IMR-90 (cell line): ENCODE data around the gene PHF21A. TPM values are rescaled to one million over a fixed set of nuclear protein-coding genes. Genes with fewer than 3 reads are reported as not detected.

ENCODE experiments used
- ATAC-seq: fragments of 200-7000 bp; cut with Tn5 transposase; 2 replicates; pipeline ENCODE4 v1.9.1; 2020; ENCODE audit warnings: low read depth, mild to moderate bottlenecking, moderate library complexity
- BruUV-seq: library from RNA; stranded (reverse); fragments of 400-500 nt; replicated peaks from 2 replicates; lab custom pipeline; 2021; lab: Mats Ljungman, UMichigan
- CTCF ChIA-PET: fragments of 300-600 bp; formaldehyde crosslinking; extraction: SDS; loops from one replicate; lab custom pipeline; 2021; ENCODE audit warnings: antibody characterized with exemption; lab: Yijun Ruan, JAX
- POLR2A ChIA-PET: fragments of 300-600 bp; sonication (Branson Sonifier 250); formaldehyde crosslinking; loops from one replicate; lab custom pipeline; 2022; ENCODE audit warnings: antibody characterized with exemption; ENCODE audit not compliant: unreplicated experiment; lab: Charles Lee
- DNase-seq: peaks from one replicate; pipeline ENCODE4 v3.0.0; 2013
- H2AFZ ChIP-seq: replicated peaks from 2 replicates; pipeline ENCODE3; 2013; ENCODE audit warnings: low read length, mild to moderate bottlenecking; ENCODE audit not compliant: poor library complexity
- H2AK5ac ChIP-seq: 2 replicates; pipeline ENCODE4 v1.6.1; 2013; ENCODE audit warnings: low read depth, low read length, inconsistent platforms
- H2AK9ac ChIP-seq: replicated peaks from 2 replicates; pipeline ENCODE3; 2013; ENCODE audit warnings: mild to moderate bottlenecking, low read depth, low read length, moderate library complexity; ENCODE audit not compliant: poor library complexity
- H2BK120ac ChIP-seq: 2 replicates; pipeline ENCODE4 v1.6.1; 2013; ENCODE audit warnings: low read depth, low read length, inconsistent platforms
- H2BK15ac ChIP-seq: 3 replicates; pipeline ENCODE4 v1.6.1; 2013; ENCODE audit warnings: low read depth, low read length, inconsistent platforms
- H2BK20ac ChIP-seq: 2 replicates; pipeline ENCODE4 v1.6.1; 2013; ENCODE audit warnings: low read depth, mild to moderate bottlenecking, inconsistent platforms, low read length, moderate library complexity
- H2BK5ac ChIP-seq: 2 replicates; pipeline ENCODE4 v1.6.1; 2013; ENCODE audit warnings: mild to moderate bottlenecking, low read depth, low read length, inconsistent platforms; ENCODE audit not compliant: poor library complexity, severe bottlenecking
- H3K14ac ChIP-seq: replicated peaks from 2 replicates; pipeline ENCODE4 v1.6.1; 2013; ENCODE audit warnings: low read depth, low read length, inconsistent platforms
- H3K18ac ChIP-seq: 2 replicates; pipeline ENCODE4 v1.6.1; 2013; ENCODE audit warnings: low read depth, low read length, control low read depth
- H3K23ac ChIP-seq: 2 replicates; pipeline ENCODE4 v1.6.1; 2013; ENCODE audit warnings: low read depth, low read length, inconsistent platforms
- H3K27ac ChIP-seq: 2 replicates; pipeline ENCODE4 v1.5.1; 2013; ENCODE audit warnings: mild to moderate bottlenecking, control low read depth, low read length; ENCODE audit not compliant: insufficient read depth
- H3K27me3 ChIP-seq: 2 replicates; pipeline ENCODE4 v1.6.1; 2013; ENCODE audit warnings: low read length; ENCODE audit not compliant: control insufficient read depth, insufficient read depth
- H3K36me3 ChIP-seq: 2 replicates; pipeline ENCODE4 v1.6.1; 2013; ENCODE audit warnings: low read length, mixed read lengths; ENCODE audit not compliant: control insufficient read depth, insufficient read depth
- H3K4ac ChIP-seq: 2 replicates; pipeline ENCODE4 v1.6.1; 2013; ENCODE audit warnings: low read depth, low read length, inconsistent platforms
- H3K4me1 ChIP-seq: 2 replicates; pipeline ENCODE4 v1.6.1; 2013; ENCODE audit warnings: low read length, mixed read lengths; ENCODE audit not compliant: control insufficient read depth, insufficient read depth
- H3K4me2 ChIP-seq: 2 replicates; pipeline ENCODE4 v1.6.1; 2013; ENCODE audit warnings: low read depth, mild to moderate bottlenecking, control low read depth, low read length, moderate library complexity
- H3K4me3 ChIP-seq: 2 replicates; pipeline ENCODE4 v1.5.1; 2013; ENCODE audit warnings: low read depth, mild to moderate bottlenecking, control low read depth, low read length, moderate library complexity; ENCODE audit not compliant: insufficient read depth
- H3K56ac ChIP-seq: 2 replicates; pipeline ENCODE4 v1.6.1; 2013; ENCODE audit warnings: low read length, inconsistent platforms; ENCODE audit not compliant: insufficient read depth; ENCODE audit errors: extremely low read depth
- H3K79me1 ChIP-seq, 2 experiments: 2 replicates each; pipeline ENCODE4 v1.6.1; 2013; ENCODE audit warnings: low read length in 2 of 2, inconsistent platforms in 1 of 2, low read depth in 1 of 2
- H3K9ac ChIP-seq: 2 replicates; pipeline ENCODE4 v1.6.1; 2013; ENCODE audit warnings: low read depth, low read length, control low read depth
- H3K9me1 ChIP-seq: 2 replicates; pipeline ENCODE4 v1.6.1; 2013; ENCODE audit warnings: low read length, inconsistent platforms; ENCODE audit not compliant: insufficient read depth
- H3K9me3 ChIP-seq: 2 replicates; pipeline ENCODE4 v1.6.1; 2013; ENCODE audit warnings: low read length; ENCODE audit not compliant: control insufficient read depth, insufficient read depth
- H4K20me1 ChIP-seq: 2 replicates; pipeline ENCODE4 v1.6.1; 2013; ENCODE audit warnings: low read length, inconsistent platforms; ENCODE audit not compliant: insufficient read depth
- H4K5ac ChIP-seq: 2 replicates; pipeline ENCODE4 v1.6.1; 2013; ENCODE audit warnings: mild to moderate bottlenecking, low read depth, low read length, control low read depth
- H4K8ac ChIP-seq, 2 experiments: 2 replicates each; pipeline ENCODE4 v1.6.1; 2013; ENCODE audit warnings: low read depth in 2 of 2, low read length in 2 of 2, control low read depth in 1 of 2, inconsistent platforms in 1 of 2
- H4K91ac ChIP-seq: 2 replicates; pipeline ENCODE4 v1.6.1; 2013; ENCODE audit warnings: low read depth, low read length, inconsistent platforms; ENCODE audit not compliant: insufficient read depth
- CEBPB ChIP-seq: IDR thresholded peaks from 2 replicates; pipeline ENCODE4 v1.6.1; 2012; ENCODE audit warnings: low read depth, low read length, improper control_type of control experiment
- FOS ChIP-seq: fragments of 150-350 bp; IDR thresholded peaks from 2 replicates; pipeline ENCODE4 v1.6.1; 2016; ENCODE audit warnings: low read depth, low read length
- MAFK ChIP-seq: IDR thresholded peaks from 2 replicates; pipeline ENCODE4 v1.6.1; 2012; ENCODE audit warnings: low read depth, low read length, improper control_type of control experiment
- WGBS, 2 experiments: methylation state at CpG; one replicate each; pipeline versions ENCODE4 v1.1.5 to v1.1.7; 2013; ENCODE audit warnings: missing lambda C conversion rate in 2 of 2; ENCODE audit not compliant: insufficient read length in 1 of 2; ENCODE audit errors: extremely low coverage in 2 of 2; 5-methylcytosine and 5-hydroxymethylcytosine counted together
- dilution Hi-C: fragments of 300-500 bp; cut with HindIII; formaldehyde crosslinking; loops from one replicate; pipeline ENCODE4 v1.14.3; 2018; ENCODE audit warnings: low sequenced_read_pairs; ENCODE audit not compliant: unreplicated experiment
- in situ Hi-C: fragments of 300-500 bp; cut with MboI; formaldehyde crosslinking; loops from 3 replicates; pipeline ENCODE4 v1.14.3; 2019; ENCODE audit warnings: low sequenced_read_pairs, inconsistent platforms, mixed read lengths
- intact Hi-C: fragments of 100-400 bp; cut with micrococcal nuclease; formaldehyde crosslinking; loops from 2 replicates; pipeline ENCODE4 v1.10.0; 2022
- polyA plus RNA-seq, 3 experiments: library from polyadenylated mRNA; depleted of rRNA; stranded (reverse); fragments of >200 nt; gene quantifications; 2 replicates each; pipeline ENCODE4 v1.2.3, GENCODE V29; 2012; ENCODE audit warnings: low replicate concordance in 1 of 3
- total RNA-seq: library from RNA; depleted of rRNA; stranded (reverse); fragments of >200 nt; gene quantifications from 2 replicates; pipeline ENCODE4 v1.2.3, GENCODE V29; 2012

PHF21A gene
- total and polyA plus RNA-seq, 2 of the 4 experiments (the other 2 are of a cell fraction), result 9.0 to 20.6 TPM

DNA sequence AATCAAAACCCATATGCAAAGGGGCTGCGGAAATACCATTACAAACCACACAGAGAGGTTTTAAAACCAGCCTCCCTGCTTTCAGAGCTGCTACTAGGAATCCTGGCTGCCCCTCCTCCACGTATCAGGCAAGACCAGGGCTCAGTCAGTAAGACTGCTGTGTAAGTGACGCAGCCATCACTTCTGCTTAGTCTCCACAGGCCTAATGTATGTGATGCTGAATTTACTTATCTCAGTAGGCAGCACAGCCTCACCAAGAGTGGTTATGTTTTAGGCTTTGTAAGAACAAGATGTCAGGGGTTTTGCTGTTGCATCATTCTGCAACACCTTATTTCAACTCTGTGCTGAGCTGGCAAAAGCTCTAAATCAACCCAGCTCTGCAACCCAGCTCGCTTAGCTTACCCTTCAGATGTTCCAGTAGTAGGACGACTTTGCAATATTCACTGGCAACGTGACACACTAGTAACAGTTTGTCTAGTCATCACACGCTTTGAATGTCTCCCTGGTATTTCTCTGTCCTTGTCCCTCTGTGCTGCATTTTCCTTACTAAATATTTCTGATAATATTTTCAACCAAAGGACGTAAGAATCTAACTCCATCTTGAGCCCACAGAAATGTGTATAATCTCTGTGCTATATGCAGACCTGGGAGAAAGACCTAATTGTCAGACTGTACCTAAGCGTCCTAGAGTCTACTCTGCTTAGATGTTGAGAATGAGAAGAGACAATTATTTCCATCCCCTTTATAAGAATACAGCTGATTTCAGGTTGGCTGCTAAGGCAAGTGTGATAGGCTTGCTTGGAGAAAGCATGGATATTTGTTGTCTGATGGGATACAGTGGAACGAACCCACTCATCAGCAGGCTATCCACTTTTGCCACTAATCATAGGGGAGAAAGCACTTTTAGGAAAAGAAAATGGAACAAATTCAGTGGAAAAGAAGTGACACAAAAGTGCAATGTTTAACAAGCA lies 126.6 kb downstream of the PHF21A start:
- TF ChIP-seq CEBPB (peak; percentile 68), MAFK (peak; percentile 49; the same call in 1 of the 2 replicates), FOS (no peak)
- Histone ChIP-seq H3K9me3 (no peaks in the 10 kb centered on the region), H3K18ac (no peak overlapping the region), H4K20me1 (peaks cover 14% of the 10 kb centered on the region; the same call in 1 of the 2 replicates), H2BK20ac (no peak overlapping the region), H3K4ac (peak overlapping the region; percentile 39), H3K4me2 (0 out of 2 replicates have a peak overlapping the region, but pooled peaks have one; percentile 3), H2AK5ac (no peak overlapping the region; the same call in 1 of the 2 replicates), H3K4me1 (peaks cover 13% of the 10 kb centered on the region), H4K91ac (peak overlapping the region; percentile 10; the same call in 1 of the 2 replicates), H3K9ac (no peak overlapping the region), H2AK9ac (no peak overlapping the region), H3K23ac (peak overlapping the region; percentile 63; the same call in 1 of the 2 replicates), H3K79me1 (peaks cover 30 to 44% of the 10 kb centered on the region in 2 experiments), H2BK5ac (no peak overlapping the region), H2BK120ac (0 out of 2 replicates have a peak overlapping the region, but pooled peaks have one; percentile 1), H3K27me3 (no peaks in the 10 kb centered on the region), H3K56ac (no peak overlapping the region), H3K36me3 (no peaks in the 10 kb centered on the region), H2BK15ac (no peak overlapping the region; the same call in 2 of the 3 replicates), H3K9me1 (peaks cover 9% of the 10 kb centered on the region), H4K5ac (no peak overlapping the region), H2AFZ (no peak overlapping the region), H4K8ac (no peak overlapping the region), H3K27ac (no peak overlapping the region), H3K4me3 (no peak overlapping the region), H3K14ac (peak overlapping the region; percentile 30)
- DNase-seq, result peak; percentile 51
- dilution Hi-C loops, result no loop called here
- BruUV-seq, result no TSS peak
- WGBS, 2 experiments, result 60% methylated on average over 1 of the region's 10 CpGs; no CpG with 5 or more reads in 1 of the 2 experiments
- POLR2A ChIA-PET, result no interaction called here
- peak; percentile 60 for ATAC-seq
- CTCF ChIA-PET, result interaction anchor here (1.1 kb wide), 1 partner anchor 15 kb away, joined by 3 read pairs; no protein-coding TSS in a partner anchor
- intact Hi-C loops, result no loop called here
- in situ Hi-C loops, result no loop called here
